ENCODE results near the gene CADM2. TPM values are rescaled to one million over a fixed set of nuclear protein-coding genes. Genes with fewer than 3 reads are reported as not detected.

Gene CADM2
- total and polyA plus RNA-seq, 2 donors (not counting 3 experiments of a cell fraction or from before 2014, with no cell fraction given): not detected

DNA sequence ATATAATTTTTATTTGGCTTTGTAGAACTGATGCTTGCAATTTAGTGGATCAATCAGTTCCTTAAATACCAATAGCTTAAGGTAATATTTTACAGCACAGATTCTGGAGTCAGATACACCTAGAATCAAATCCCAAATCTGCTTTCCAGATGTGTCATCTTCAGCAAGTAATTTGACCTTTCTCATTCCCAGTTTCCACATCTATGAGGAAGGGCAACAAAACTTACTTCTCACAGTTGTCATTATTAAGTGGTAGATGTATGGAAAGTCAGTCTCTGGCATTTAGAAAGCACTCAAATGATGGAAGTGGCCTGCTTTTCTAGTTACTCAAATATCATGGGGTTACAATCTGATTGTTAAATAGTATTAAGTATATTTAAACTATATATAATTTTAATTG, 767.0 kb downstream of the CADM2 start:
- Histone ChIP-seq H3K9ac (replicated peaks; ENCODE audit: extremely low read depth, insufficient read depth, low read length) (no peak overlapping the region), H4K20me1 (replicated peaks; ENCODE audit: control insufficient read depth, extremely low read depth, insufficient read depth, low read length) (no peaks in the 10 kb centered on the region), H3K27ac (ENCODE audit: insufficient read depth, low read depth, low read length) (no peak overlapping the region), H3K36me3 (ENCODE audit: control insufficient read depth in 2 of 2, extremely low read depth in 1 of 2, insufficient read depth in 2 of 2, low read length in 2 of 2) (no peaks in the 10 kb centered on the region), H2AFZ (ENCODE audit: low read depth, low read length) (no peak overlapping the region), H3K9me1 (replicated peaks; ENCODE audit: control insufficient read depth, extremely low read depth, insufficient read depth, low read length) (no peaks in the 10 kb centered on the region), H3K4me1 (ENCODE audit: control insufficient read depth, extremely low read depth, insufficient read depth, low read length) (no peaks in the 10 kb centered on the region), H3K27me3 (ENCODE audit: control insufficient read depth in 2 of 2, insufficient read depth in 2 of 2, low read length in 2 of 2) (no peaks in the 10 kb centered on the region), H3K4me2 (ENCODE audit: insufficient read depth, low read length) (no peak overlapping the region), H3K79me2 (ENCODE audit: control insufficient read depth, insufficient read depth, low read length) (no peaks in the 10 kb centered on the region), H3K4me3 (replicated peaks in 1 of 3; ENCODE audit: insufficient read depth in 1 of 3, low read depth in 1 of 3, low read length in 3 of 3) (no peak overlapping the region), H3K9me3 (replicated peaks; ENCODE audit: control insufficient read depth, insufficient read depth, low read length) (no peaks in the 10 kb centered on the region)
- no peak for DNase-seq (ENCODE audit: low read depth, low spot score)
- dilution Hi-C loops (cut with MboI; ENCODE audit: extremely low pct_ligation_motif_present, low sequenced_read_pairs): no loop called here
- no TSS peak for BruUV-seq (replicated peaks)
- TF ChIP-seq FOS (IDR thresholded peaks at IDR 0.05; ENCODE audit: borderline replicate concordance, insufficient read depth, low read length): no peak
- no peak for TF ChIP-seq MYC (IDR thresholded peaks at IDR 0.05; ENCODE audit: low read depth, low read length)
- no peak for TF ChIP-seq GATA2 (IDR thresholded peaks at IDR 0.05; ENCODE audit: insufficient read depth, insufficient read length, low read depth, low read length)
- no peak for TF ChIP-seq EZH2 (IDR thresholded peaks at IDR 0.05; ENCODE audit: borderline replicate concordance, low read depth, low read length, severe bottlenecking)
- TF ChIP-seq, protein P1, sequence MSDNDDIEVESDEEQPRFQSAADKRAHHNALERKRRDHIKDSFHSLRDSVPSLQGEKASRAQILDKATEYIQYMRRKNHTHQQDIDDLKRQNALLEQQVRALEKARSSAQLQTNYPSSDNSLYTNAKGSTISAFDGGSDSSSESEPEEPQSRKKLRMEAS (IDR thresholded peaks at IDR 0.05; ENCODE audit: insufficient read depth, insufficient read length): no peak
- TF ChIP-seq, protein P2, sequence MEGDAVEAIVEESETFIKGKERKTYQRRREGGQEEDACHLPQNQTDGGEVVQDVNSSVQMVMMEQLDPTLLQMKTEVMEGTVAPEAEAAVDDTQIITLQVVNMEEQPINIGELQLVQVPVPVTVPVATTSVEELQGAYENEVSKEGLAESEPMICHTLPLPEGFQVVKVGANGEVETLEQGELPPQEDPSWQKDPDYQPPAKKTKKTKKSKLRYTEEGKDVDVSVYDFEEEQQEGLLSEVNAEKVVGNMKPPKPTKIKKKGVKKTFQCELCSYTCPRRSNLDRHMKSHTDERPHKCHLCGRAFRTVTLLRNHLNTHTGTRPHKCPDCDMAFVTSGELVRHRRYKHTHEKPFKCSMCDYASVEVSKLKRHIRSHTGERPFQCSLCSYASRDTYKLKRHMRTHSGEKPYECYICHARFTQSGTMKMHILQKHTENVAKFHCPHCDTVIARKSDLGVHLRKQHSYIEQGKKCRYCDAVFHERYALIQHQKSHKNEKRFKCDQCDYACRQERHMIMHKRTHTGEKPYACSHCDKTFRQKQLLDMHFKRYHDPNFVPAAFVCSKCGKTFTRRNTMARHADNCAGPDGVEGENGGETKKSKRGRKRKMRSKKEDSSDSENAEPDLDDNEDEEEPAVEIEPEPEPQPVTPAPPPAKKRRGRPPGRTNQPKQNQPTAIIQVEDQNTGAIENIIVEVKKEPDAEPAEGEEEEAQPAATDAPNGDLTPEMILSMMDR (IDR thresholded peaks at IDR 0.05; ENCODE audit: extremely low read depth in 1 of 2, insufficient read depth in 1 of 2, low read depth in 1 of 2, low read length in 2 of 2): no peak
- TF ChIP-seq POLR2A (IDR thresholded peaks at IDR 0.05; ENCODE audit: low read depth, low read length): no peak
- FAIRE-seq: no peak
- intact Hi-C loops (cut with micrococcal nuclease): no loop called here
- ChIA-PET CTCF (no interaction called here), POLR2A (no interaction called here)
